ENCODE measurements around the gene ZNF76. TPM values are rescaled to one million over a fixed set of nuclear protein-coding genes. Genes with fewer than 3 reads are reported as not detected.

ZNF76 gene
- total RNA-seq, 2 experiments from 2014 or later = 25.7 to 26.1 TPM

DNA sequence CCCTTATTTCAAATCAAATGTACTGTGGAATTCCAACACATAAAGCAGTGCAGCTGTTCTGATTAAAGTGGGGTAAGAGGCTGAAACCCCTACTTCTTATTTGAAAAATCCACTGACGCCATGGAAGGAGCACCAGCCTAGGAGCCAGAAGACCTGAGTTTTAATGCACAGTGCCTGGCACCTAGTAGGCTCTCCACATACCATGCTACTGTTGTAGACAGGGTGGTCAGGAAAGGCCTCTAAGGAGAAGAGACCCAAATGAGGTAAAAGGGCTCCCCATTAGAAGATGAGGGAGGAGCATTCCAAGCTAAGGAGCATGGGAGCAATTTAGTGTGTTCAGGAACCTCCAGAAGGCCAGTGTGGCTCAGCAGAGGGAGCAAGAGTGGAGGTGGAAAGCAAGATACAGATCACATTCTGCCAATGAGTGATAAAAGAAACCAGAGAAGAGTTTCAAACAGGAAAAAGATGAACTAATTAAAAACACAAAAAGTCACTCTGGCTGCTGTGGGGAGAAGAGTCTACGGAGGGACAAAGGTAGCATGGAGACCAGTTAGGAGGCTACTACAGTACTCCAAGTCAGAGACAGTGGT, 11.8 kb upstream of the ZNF76 start:
- Mint-ChIP-seq H3K4me3 (no peak overlapping the region), H3K4me1 (peaks cover 12% of the 10 kb centered on the region), H3K27ac (no peak overlapping the region), H3K27me3 (no peaks in the 10 kb centered on the region), H3K36me3 (no peaks in the 10 kb centered on the region), H3K9me3 (no peaks in the 10 kb centered on the region)
- DNase-seq = no peak

DNA sequence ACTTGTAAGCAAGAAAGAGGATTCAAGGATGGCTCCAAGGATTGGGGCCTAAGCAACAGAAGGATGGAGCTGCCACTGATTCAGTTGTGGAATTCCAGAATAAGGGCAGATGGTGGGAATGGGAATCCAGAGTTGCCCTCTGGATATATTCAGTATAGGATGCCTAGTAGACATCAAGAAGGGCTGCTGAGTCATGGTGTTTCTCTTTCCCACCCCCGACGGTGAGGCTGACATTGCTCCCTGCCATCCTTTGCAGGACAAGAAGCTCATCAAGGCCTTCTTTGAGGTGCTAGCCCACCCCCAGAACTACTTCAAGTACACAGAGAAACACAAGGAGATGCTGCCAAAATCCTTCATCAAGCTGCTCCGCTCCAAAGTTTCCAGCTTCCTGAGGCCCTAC, 11.2 kb upstream of the ZNF76 start:
- no peak for DNase-seq
- Mint-ChIP-seq H3K9me3 (no peaks in the 10 kb centered on the region), H3K36me3 (no peaks in the 10 kb centered on the region), H3K27ac (no peak overlapping the region), H3K4me1 (peaks cover 14% of the 10 kb centered on the region), H3K4me3 (no peak overlapping the region), H3K27me3 (no peaks in the 10 kb centered on the region)

DNA sequence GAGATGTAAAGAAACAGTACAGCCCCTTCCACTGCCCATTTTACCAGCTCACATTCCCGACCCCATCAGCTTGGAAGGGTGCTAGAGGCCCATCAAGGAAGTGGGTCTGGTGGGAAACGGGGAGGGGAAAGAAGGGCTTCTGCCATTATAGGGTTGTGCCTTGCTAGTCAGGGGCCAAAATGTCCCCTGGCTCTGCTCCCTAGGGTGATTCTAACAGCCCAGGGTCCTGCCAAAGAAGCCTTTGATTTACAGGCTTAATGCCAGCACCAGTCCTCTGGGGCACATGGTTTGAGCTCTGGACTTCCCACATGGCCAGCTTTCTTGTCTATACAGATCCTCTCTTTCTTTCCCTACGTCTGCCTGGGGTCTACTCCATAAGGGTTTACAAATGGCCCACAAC, 10.6 kb upstream of the ZNF76 start:
- Mint-ChIP-seq H3K4me3 (no peak overlapping the region), H3K27ac (no peak overlapping the region)

DNA sequence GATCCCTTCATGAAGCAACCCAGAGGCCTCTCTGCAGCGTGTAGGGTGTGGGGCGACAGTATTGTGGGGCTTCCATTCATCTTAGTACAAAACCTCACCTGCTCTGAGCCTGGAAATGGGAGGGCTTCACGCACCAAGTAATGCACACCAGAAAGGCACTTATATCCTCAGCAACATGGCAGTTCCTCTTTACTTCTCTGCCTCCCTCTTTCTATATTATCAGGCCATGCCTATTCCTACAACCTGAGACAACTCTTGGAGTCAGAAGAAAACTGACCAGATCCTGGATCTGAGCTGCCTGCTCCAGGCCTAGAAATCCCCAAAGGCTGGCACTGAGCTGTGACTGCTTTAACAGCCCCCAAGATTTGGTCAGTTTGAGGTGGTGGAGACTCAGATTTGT, 7.6 kb upstream of the ZNF76 start:
- H3K27ac Mint-ChIP-seq = no peak overlapping the region
- H3K9me3 Mint-ChIP-seq = no peaks in the 10 kb centered on the region
- H3K4me1 Mint-ChIP-seq = peaks cover 15% of the 10 kb centered on the region
- no peak overlapping the region for H3K4me3 Mint-ChIP-seq
- no peaks in the 10 kb centered on the region for H3K36me3 Mint-ChIP-seq
- no peaks in the 10 kb centered on the region for H3K27me3 Mint-ChIP-seq
- no peak for DNase-seq

More for the DNA sequence above, 10.6 kb upstream of the ZNF76 start:
- no peaks in the 10 kb centered on the region for H3K36me3 Mint-ChIP-seq
- no peak for DNase-seq
- H3K9me3 Mint-ChIP-seq = no peaks in the 10 kb centered on the region
- H3K27me3 Mint-ChIP-seq = no peaks in the 10 kb centered on the region
- H3K4me1 Mint-ChIP-seq = peaks cover 15% of the 10 kb centered on the region

DNA sequence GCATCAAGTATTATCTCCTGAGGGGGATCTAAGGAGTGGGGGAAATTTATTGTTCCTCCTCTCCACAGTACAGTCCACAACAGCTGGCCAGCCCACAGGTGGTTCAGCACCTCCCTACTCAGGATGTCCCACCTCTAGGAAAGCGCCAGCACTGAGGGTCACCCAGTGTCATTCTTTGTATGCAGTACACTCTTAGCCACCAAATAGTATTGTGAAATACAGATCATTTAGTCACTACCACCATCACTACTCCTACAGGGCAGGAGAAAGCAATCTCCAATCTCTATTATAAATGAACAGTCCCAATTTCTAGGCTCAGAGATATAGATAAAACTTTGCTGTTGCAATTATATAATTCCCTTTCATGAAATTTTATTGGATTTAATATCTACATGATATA, 6.3 kb upstream of the ZNF76 start:
- Mint-ChIP-seq H3K36me3 (no peaks in the 10 kb centered on the region), H3K9me3 (no peaks in the 10 kb centered on the region), H3K4me3 (no peak overlapping the region), H3K4me1 (peaks cover 11% of the 10 kb centered on the region), H3K27ac (no peak overlapping the region), H3K27me3 (no peaks in the 10 kb centered on the region)
- no peak for DNase-seq

DNA sequence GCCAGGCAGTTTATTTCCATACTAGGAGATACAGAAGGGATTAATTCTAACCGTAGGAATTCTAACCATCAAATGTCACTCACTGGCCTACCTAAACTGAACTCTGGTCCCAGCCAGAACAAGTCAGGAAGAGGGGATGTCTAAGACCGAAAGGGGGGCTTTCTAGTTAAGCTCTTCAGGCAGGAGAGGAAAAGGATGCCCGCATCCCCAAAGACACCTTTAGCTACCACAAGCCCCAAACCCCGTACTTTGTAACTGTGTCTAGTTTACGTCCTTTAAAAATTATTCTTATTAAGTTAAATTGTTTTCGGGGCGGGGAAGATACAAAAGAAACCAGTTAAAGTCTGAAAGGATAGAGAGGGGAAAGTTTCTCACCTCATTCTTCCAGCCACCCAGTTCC, 1.2 kb upstream of the ZNF76 start:
- Mint-ChIP-seq H3K4me1 (peaks cover 31% of the 10 kb centered on the region), H3K36me3 (no peaks in the 10 kb centered on the region), H3K4me3 (peak overlapping the region; percentile 95), H3K27me3 (no peaks in the 10 kb centered on the region), H3K27ac (peak overlapping the region; percentile 90), H3K9me3 (no peaks in the 10 kb centered on the region)
- DNase-seq = no peak

DNA sequence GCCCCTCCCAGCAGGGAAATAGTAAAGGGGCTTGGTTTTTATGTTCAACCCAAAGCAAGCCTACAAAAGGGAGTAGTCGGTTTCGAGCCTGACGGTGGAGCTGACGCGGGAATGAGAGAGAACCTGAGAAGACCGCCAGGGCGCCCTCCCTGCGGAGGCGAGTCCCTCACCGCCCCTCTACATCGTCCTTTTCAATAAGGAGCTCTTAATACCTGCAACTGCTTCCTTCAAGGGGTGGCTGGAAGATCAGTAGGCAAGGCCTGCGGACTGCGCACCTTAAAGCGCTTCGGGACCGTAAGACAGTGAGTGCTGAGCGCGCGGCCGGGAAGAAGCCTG, 709 bp upstream of the ZNF76 start:
- DNase-seq = no peak
- Mint-ChIP-seq H3K36me3 (no peaks in the 10 kb centered on the region), H3K9me3 (no peaks in the 10 kb centered on the region), H3K4me1 (peaks cover 34% of the 10 kb centered on the region), H3K4me3 (peak overlapping the region; percentile 95), H3K27ac (peak overlapping the region; percentile 90), H3K27me3 (no peaks in the 10 kb centered on the region)

DNA sequence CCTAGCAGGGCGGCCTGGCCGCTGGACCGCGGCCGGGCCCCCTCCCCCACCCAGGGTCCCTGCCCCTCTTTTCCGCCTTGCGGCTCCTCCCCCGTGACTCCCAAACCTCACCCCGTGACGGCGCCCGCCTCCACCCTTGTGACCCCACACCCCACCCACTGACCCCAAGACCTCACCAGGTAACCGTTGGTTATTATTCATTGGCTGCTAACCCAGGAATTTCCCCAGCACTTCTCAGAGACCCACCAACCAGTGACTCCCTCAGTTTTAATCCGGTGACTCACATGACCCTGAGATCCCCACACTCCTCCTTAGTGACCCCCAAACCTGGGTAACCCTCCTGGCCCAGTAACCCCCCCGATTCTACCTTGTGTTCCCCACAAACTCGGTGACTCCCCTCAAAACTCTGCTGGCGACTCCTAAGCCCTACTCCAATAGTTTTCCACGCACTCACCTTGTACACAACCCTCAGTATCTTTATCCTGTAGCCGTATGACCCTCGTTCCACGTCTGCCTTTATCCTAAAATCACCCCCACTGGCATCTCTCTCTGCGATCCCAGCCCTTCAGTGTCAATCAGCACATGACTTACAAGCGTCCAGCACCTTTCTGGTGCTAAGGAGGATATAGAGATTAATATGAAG, 534 bp downstream of the ZNF76 start:
- peaks cover 44% of the 10 kb centered on the region for H3K4me1 Mint-ChIP-seq
- H3K27me3 Mint-ChIP-seq = no peaks in the 10 kb centered on the region
- H3K4me3 Mint-ChIP-seq = peak overlapping the region; percentile 78
- peak overlapping the region; percentile 80 for H3K27ac Mint-ChIP-seq
- no peaks in the 10 kb centered on the region for H3K36me3 Mint-ChIP-seq
- H3K9me3 Mint-ChIP-seq = no peaks in the 10 kb centered on the region
- DNase-seq = peak; percentile 81

DNA sequence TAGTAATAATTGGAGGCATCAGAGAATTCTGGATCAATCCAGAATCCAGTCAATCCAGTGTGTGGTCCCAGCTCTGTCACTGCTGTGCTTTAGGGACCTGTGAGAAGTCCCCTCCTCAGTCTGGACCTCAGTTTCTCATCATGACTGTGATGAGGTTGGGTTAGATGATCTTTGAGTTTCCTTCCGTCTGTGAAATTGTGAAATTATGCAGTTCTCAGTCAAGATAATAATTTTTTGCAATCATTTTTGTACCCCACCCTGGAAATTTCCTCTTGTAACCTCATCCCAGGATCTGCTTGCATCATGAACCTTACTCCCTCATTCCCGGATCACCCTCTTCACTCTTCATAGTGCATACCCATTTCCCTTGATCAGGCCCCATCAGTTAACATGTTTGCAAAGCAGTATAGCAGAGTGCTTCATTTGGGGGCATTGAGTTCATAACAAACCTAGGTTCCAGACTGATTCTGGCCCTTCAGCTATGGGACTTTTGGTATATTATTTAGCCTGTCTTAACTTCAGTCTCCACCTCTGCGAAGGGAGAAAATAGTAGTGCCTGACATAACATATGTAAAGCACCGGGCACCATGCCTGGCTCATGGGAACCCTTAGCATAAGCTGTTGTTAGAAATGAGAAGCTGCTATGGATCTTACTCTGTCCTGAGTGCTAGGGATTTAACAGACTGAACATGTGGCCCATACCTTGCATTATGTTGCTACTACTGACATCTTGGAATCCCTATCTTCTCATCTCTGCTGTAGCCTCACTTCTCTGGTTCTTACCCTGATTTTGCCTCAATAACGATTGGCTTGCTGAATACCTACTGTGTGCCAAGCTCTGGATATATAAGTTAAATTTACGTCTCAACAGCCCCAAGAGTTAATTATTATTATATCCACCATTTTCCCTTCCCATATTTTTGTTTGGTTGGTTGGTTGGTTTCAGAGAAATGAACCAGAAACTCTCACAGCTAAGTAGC, 1.3 kb downstream of the ZNF76 start:
- no peaks in the 10 kb centered on the region for H3K36me3 Mint-ChIP-seq
- peak overlapping the region; percentile 78 for H3K4me3 Mint-ChIP-seq
- H3K27me3 Mint-ChIP-seq = no peaks in the 10 kb centered on the region
- H3K9me3 Mint-ChIP-seq = no peaks in the 10 kb centered on the region
- no peak for DNase-seq
- peaks cover 49% of the 10 kb centered on the region for H3K4me1 Mint-ChIP-seq
- peak overlapping the region; percentile 80 for H3K27ac Mint-ChIP-seq

DNA sequence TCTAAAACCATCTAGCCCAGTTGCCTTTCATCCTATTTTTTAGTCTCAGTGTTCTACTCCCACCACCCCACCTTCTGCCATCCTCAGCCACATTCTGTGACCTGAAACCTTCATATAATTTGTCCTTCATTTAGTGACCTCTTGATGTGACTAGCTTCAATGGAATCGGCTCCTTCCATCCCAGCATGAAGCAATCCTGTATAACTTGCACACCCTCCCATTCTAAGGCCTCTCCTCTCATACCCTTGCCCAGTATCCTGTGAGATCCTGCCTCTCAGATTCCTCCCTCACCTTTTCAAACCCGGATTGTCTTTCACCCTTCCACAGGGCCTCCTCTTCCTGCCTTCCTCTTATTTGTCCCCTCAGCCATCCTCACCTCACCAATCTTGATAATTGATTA, 3.1 kb downstream of the ZNF76 start:
- DNase-seq = no peak
- Mint-ChIP-seq H3K36me3 (no peaks in the 10 kb centered on the region), H3K27ac (peak overlapping the region; percentile 36), H3K4me1 (peaks cover 49% of the 10 kb centered on the region), H3K9me3 (no peaks in the 10 kb centered on the region), H3K4me3 (no peak overlapping the region), H3K27me3 (no peaks in the 10 kb centered on the region)

DNA sequence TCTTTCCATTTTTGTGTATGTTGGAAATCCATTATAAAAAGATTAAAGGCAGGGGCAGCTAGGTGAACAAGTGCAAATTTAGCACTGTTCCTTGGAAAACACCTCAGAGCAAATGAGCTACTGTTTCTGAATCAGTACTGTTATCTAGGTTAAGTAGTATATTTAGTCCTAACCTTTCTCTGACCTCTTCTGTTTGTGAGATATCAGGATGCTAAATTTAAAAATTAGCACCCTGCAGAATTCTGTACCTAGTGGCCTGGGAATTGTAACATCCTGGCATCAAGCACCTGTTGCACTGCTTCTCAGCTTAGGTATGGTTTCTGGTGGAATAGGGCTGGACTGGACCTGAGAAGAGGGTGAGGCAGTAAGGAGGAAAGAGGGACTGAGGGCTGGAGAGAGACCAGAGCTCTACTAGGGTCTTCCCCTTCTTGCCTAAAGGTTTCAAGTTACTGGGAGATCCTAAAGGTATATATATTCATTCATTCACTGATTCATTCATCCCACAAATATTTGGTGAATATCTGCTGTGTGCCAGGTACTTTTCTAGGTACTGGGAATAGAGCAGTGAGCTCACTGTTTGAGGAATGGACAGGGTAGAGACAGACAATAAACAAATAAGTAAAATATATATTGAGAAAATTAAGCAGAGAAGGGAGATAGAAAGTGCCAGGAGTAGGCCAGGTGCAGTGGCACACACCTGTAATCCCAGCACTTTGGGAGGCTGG, 5.2 kb downstream of the ZNF76 start:
- no peak overlapping the region for H3K4me3 Mint-ChIP-seq
- H3K4me1 Mint-ChIP-seq = peaks cover 54% of the 10 kb centered on the region
- no peaks in the 10 kb centered on the region for H3K36me3 Mint-ChIP-seq
- no peak for DNase-seq
- H3K27me3 Mint-ChIP-seq = no peaks in the 10 kb centered on the region
- no peak overlapping the region for H3K27ac Mint-ChIP-seq
- H3K9me3 Mint-ChIP-seq = no peaks in the 10 kb centered on the region

DNA sequence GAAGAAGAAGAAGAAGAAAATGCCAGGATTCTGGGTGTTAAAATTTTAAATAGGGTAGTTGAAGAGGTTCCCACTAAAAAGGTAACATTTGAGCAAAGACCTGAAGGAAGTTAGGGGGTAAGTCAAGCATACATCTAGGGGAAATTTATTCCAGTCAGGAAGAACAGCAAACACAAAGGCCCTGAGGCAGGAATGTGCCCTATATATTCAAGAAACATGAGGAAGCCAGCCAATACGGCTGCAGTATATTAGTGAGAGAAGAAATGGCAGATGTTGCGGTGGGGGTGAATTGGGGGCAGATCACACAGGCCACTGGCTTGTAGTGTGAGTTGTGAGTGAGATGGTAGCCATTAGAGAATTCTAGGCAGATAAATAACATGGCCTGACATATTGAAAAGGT, 6.0 kb downstream of the ZNF76 start:
- no peak overlapping the region for H3K27ac Mint-ChIP-seq
- no peaks in the 10 kb centered on the region for H3K9me3 Mint-ChIP-seq
- no peak for DNase-seq
- H3K4me3 Mint-ChIP-seq = no peak overlapping the region
- H3K36me3 Mint-ChIP-seq = peaks cover 3% of the 10 kb centered on the region
- H3K4me1 Mint-ChIP-seq = peaks cover 48% of the 10 kb centered on the region
- H3K27me3 Mint-ChIP-seq = no peaks in the 10 kb centered on the region

DNA sequence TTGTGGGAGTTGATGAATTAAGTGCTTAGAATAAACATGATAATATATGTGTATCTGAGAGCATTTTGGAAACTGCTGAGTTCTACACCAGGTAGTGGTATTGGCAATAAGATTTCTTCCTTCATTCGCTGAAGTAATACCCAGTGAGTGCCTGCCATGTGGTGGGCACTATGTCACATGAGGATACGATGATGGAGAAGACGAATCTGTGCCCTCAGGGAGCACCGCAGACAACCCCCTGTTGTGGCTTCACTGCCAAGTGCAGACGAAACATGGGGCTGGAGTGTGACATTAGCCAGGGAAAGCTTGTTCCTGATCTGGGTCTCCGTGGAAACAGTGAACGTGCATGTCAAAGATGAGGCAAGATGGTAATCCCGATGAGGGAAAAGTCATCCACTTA, 7.9 kb downstream of the ZNF76 start:
- DNase-seq = no peak
- H3K36me3 Mint-ChIP-seq = peaks cover 5% of the 10 kb centered on the region
- peaks cover 33% of the 10 kb centered on the region for H3K4me1 Mint-ChIP-seq
- no peaks in the 10 kb centered on the region for H3K9me3 Mint-ChIP-seq
- no peak overlapping the region for H3K4me3 Mint-ChIP-seq
- H3K27me3 Mint-ChIP-seq = no peaks in the 10 kb centered on the region
- no peak overlapping the region for H3K27ac Mint-ChIP-seq

DNA sequence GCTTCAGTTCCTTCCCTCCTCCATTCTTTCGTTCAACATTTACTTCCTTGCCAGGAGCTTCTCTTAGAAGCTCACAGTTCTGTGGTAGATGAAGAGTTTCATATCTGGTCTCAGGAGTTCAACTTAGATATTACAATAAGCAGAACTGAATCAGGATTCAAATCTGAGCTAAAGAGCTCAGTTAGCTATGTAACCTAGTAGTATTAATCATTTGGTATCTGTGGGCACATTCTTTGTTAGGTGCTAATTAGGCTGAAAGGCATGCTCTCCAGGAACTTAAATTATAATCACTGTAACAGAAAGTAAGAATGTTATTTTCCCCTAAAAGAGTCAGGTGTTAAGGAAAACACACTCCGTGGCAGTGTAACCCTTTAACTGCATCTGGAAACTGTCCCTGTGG, 8.4 kb downstream of the ZNF76 start:
- DNase-seq = no peak
- H3K36me3 Mint-ChIP-seq = peaks cover 5% of the 10 kb centered on the region
- no peak overlapping the region for H3K4me3 Mint-ChIP-seq
- no peaks in the 10 kb centered on the region for H3K9me3 Mint-ChIP-seq
- H3K27ac Mint-ChIP-seq = no peak overlapping the region
- no peaks in the 10 kb centered on the region for H3K27me3 Mint-ChIP-seq
- H3K4me1 Mint-ChIP-seq = peaks cover 29% of the 10 kb centered on the region

DNA sequence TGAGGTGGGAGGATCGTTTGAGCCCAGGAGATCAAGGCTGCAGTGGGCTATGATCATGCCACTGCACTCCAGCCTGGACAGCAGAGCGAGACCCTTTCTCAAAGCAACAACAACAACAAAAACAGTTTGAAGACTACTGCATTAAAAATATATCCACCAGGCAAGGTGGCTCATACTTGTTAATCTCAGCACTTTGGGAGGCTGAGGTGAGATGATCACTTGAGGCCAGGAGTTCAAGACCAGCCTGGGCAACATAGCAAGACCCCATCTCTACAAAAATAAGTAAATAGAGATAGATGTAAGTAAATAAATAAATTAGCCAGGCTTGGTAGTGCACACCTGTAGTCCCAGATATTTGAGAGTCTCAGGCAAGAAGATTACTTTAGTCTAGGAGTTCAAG, 12.5 kb downstream of the ZNF76 start:
- Mint-ChIP-seq H3K27me3 (no peaks in the 10 kb centered on the region), H3K4me3 (no peak overlapping the region), H3K9me3 (no peaks in the 10 kb centered on the region), H3K4me1 (peaks cover 17% of the 10 kb centered on the region), H3K36me3 (peaks cover 5% of the 10 kb centered on the region), H3K27ac (no peak overlapping the region)
- DNase-seq = no peak

Data from activated naive CD8-positive, alpha-beta T cell treated with anti-CD3 and anti-CD28 coated beads for 36 hours (primary cell).